ENCODE measurements around the gene RNF19B. TPM values are rescaled to one million over a fixed set of nuclear protein-coding genes. Genes with fewer than 3 reads are reported as not detected.

Gene RNF19B
- total and polyA plus RNA-seq, 10 of the 15 experiments (the other 5 are each of a cell fraction or from before 2014, with no cell fraction given) = 2.8 to 32.6 (median 16.6) TPM

DNA sequence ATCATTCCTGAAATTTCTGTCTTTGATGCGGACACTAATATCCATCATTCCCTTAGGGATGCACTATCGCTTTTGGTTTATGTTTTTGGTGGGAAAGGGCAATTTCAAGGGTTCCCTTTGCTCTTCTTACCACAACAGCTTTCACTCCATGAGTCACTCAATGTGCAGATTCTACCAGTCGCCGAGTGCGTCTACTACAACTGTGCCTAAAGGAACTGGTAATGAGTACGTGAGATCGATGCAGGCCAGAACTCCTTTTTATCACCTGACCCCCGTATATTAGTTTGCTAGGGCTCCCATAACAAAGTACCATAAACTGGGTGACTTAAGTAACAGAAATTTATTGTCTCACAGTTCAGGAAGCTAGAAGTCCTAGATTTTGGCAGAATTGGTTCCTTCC lies 35.9 kb downstream of the RNF19B start:
- in situ Hi-C loops (cut with MboI) = loop anchor here (25.0 kb wide), 1 partner anchor 684 kb away; no protein-coding TSS in a partner anchor
- DNase-seq (ENCODE audit: low read depth, low spot score) (no peak), ATAC-seq (no peak), FAIRE-seq (no peak)
- Histone ChIP-seq H3K27me3 (replicated peaks in 1 of 2; ENCODE audit: control insufficient read depth in 2 of 2, insufficient read depth in 2 of 2, low read length in 1 of 2) (peaks cover 0 to 5% of the 10 kb centered on the region in 2 experiments; a peak in 2 of 4 replicates), H3K4me2 (ENCODE audit: control insufficient read depth, insufficient read depth) (no peak overlapping the region), H3K4me1 (ENCODE audit: control insufficient read depth, insufficient read depth, low read length) (no peaks in the 10 kb centered on the region), H3K4me3 (no peak overlapping the region), H3K36me3 (ENCODE audit: control insufficient read depth in 2 of 2, insufficient read depth in 2 of 2, low read length in 1 of 2) (no peaks in the 10 kb centered on the region), H3K9me3 (replicated peaks; ENCODE audit: control insufficient read depth, insufficient read depth, low read length) (no peaks in the 10 kb centered on the region), H3K79me2 (ENCODE audit: control insufficient read depth, insufficient read depth, low read length) (no peaks in the 10 kb centered on the region), H4K20me1 (ENCODE audit: control insufficient read depth, insufficient read depth) (no peaks in the 10 kb centered on the region), H3K27ac (ENCODE audit: control insufficient read depth, insufficient read depth) (no peak overlapping the region), H2AFZ (ENCODE audit: control insufficient read depth, low read depth, low read length) (no peak overlapping the region), H3K9ac (ENCODE audit: control insufficient read depth, insufficient read depth, low read length) (no peak overlapping the region)
- no TSS peak for BruUV-seq (replicated peaks)
- ChIA-PET CTCF (no interaction called here), POLR2A (interaction anchor here (1.2 to 1.5 kb wide), 2 partner anchors 79 to 126 kb away, joined by 3 read pairs; no protein-coding TSS in a partner anchor), RAD21 (ENCODE audit: unreplicated experiment) (no interaction called here), SMC1A (ENCODE audit: uncharacterized antibody, unreplicated experiment) (interaction anchor here (8.4 kb wide), 1 partner anchor 128 kb away, joined by 110 read pairs; no protein-coding TSS in a partner anchor)
- intact Hi-C loops (cut with micrococcal nuclease; ENCODE audit: unreplicated experiment) = no loop called here
- TF ChIP-seq, protein P1, sequence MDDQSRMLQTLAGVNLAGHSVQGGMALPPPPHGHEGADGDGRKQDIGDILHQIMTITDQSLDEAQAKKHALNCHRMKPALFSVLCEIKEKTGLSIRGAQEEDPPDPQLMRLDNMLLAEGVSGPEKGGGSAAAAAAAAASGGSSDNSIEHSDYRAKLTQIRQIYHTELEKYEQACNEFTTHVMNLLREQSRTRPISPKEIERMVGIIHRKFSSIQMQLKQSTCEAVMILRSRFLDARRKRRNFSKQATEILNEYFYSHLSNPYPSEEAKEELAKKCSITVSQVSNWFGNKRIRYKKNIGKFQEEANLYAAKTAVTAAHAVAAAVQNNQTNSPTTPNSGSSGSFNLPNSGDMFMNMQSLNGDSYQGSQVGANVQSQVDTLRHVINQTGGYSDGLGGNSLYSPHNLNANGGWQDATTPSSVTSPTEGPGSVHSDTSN (IDR thresholded peaks at IDR 0.05; ENCODE audit: insufficient replicate concordance, low read depth, low read length) = no peak
- TF ChIP-seq NRF1 (conservative IDR thresholded peaks at IDR 0.05; ENCODE audit: low read depth, low read length) = no peak
- TF ChIP-seq, protein P2, sequence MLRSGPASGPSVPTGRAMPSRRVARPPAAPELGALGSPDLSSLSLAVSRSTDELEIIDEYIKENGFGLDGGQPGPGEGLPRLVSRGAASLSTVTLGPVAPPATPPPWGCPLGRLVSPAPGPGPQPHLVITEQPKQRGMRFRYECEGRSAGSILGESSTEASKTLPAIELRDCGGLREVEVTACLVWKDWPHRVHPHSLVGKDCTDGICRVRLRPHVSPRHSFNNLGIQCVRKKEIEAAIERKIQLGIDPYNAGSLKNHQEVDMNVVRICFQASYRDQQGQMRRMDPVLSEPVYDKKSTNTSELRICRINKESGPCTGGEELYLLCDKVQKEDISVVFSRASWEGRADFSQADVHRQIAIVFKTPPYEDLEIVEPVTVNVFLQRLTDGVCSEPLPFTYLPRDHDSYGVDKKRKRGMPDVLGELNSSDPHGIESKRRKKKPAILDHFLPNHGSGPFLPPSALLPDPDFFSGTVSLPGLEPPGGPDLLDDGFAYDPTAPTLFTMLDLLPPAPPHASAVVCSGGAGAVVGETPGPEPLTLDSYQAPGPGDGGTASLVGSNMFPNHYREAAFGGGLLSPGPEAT (IDR thresholded peaks at IDR 0.05; ENCODE audit: low read depth) = no peak
- TF ChIP-seq HDAC2 (IDR thresholded peaks at IDR 0.05) = no peak
- TF ChIP-seq SMC3 (IDR thresholded peaks at IDR 0.05; ENCODE audit: borderline replicate concordance, low read length) = no peak
- no peak for TF ChIP-seq NFIC (IDR thresholded peaks at IDR 0.05; ENCODE audit: low read depth, low read length)
- no peak for TF ChIP-seq FOS (IDR thresholded peaks at IDR 0.05; ENCODE audit: borderline replicate concordance, extremely low read depth, insufficient read length)
- WGBS (ENCODE audit: insufficient coverage, insufficient replicate concordance, low lambda C conversion rate, missing lambda C conversion rate) = 73% methylated on average over 8 of the region's 8 CpGs
